B cell (primary cell): Measurements from ENCODE around the gene RPL19.

ENCODE experiments used
- CTCF ChIP-seq: fragments of 200-600 bp; IDR thresholded peaks from one replicate; pipeline ENCODE4 v1.8.0; 2022; ENCODE audit warnings: antibody characterized with exemption, mild to moderate bottlenecking
- EZH2 ChIP-seq: IDR thresholded peaks from 2 replicates; pipeline ENCODE4 v1.6.1; 2012; ENCODE audit warnings: borderline replicate concordance, low read depth, mild to moderate bottlenecking, moderate library complexity, low read length; ENCODE audit not compliant: insufficient read depth, poor library complexity, severe bottlenecking

DNA sequence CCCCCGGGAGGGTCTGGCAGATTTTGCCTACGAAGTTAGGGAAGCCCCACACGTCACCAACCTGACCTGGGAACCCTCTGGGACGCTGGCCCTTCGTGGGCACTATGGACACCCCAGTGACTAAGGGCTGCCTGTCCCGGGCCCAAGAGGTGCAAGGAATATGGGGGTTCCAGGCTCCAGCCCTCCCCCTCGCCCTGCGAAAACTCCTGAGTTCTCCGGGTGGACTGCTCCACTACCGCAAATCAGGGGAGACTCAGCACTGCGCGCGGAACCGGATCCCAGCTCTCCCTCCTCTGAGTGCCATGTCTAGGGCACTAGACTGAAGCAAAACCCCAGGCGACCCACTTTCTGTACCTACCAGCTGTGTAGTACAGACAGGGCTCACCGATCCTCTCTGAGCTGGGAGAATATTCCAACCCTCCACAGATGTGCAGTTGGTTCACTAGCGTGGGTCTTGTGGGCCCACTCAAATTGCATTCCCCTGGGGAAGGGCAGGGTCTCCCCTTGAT is 34.2 kb upstream of the RPL19 start, which contains the start of gene ARL5C:
- TF ChIP-seq CTCF (no peak), EZH2 (no peak)
